ENCODE results near the gene SORBS1.

GRCh38 chr10:95588025-95588424 is 26.9 kb upstream of the SORBS1 start:
- TF ChIP-seq, protein P1, sequence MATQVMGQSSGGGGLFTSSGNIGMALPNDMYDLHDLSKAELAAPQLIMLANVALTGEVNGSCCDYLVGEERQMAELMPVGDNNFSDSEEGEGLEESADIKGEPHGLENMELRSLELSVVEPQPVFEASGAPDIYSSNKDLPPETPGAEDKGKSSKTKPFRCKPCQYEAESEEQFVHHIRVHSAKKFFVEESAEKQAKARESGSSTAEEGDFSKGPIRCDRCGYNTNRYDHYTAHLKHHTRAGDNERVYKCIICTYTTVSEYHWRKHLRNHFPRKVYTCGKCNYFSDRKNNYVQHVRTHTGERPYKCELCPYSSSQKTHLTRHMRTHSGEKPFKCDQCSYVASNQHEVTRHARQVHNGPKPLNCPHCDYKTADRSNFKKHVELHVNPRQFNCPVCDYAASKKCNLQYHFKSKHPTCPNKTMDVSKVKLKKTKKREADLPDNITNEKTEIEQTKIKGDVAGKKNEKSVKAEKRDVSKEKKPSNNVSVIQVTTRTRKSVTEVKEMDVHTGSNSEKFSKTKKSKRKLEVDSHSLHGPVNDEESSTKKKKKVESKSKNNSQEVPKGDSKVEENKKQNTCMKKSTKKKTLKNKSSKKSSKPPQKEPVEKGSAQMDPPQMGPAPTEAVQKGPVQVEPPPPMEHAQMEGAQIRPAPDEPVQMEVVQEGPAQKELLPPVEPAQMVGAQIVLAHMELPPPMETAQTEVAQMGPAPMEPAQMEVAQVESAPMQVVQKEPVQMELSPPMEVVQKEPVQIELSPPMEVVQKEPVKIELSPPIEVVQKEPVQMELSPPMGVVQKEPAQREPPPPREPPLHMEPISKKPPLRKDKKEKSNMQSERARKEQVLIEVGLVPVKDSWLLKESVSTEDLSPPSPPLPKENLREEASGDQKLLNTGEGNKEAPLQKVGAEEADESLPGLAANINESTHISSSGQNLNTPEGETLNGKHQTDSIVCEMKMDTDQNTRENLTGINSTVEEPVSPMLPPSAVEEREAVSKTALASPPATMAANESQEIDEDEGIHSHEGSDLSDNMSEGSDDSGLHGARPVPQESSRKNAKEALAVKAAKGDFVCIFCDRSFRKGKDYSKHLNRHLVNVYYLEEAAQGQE (IDR thresholded peaks at IDR 0.05; ENCODE audit: low read depth) = no peak
- no peak for TF ChIP-seq EP300 (IDR thresholded peaks at IDR 0.05; ENCODE audit: borderline replicate concordance)
- TF ChIP-seq TEAD4 (IDR thresholded peaks at IDR 0.05) = no peak
- TF ChIP-seq CEBPB (IDR thresholded peaks at IDR 0.05) = no peak

Data from Ishikawa (cell line).